Left renal cortex interstitium (tissue), 4 donors: ENCODE measurements around the gene PPA1. TPM values are rescaled to one million over a fixed set of nuclear protein-coding genes. Genes with fewer than 3 reads are reported as not detected.
A peak's percentile ranks its signal among the peaks of the same experiment; 100 is the strongest.
"Not testable (repeated sequence)": the region's sequence is repeated elsewhere in the genome, so short reads cannot be mapped to it uniquely, and the experiment has no call there.

Experiments
- DNase-seq, 4 donors: peaks; one replicate each; pipeline ENCODE4 v3.0.0-alpha.2; 2013; ENCODE audit warnings: low read depth in 4 of 4, low spot score in 2 of 4, missing footprints in 1 of 4
- polyA plus RNA-seq, 4 donors: library from polyadenylated mRNA; unstranded; fragments of 120-200 nt; gene quantifications; one replicate each; pipeline ENCODE4 v1.2.1, GENCODE V29; 2013; ENCODE audit not compliant: insufficient read length in 4 of 4

PPA1 gene
- polyA plus RNA-seq = 100 to 1,000 TPM in 1 of 4 donors, 10 to 100 TPM in 3; 75.7 to 101 (median 92.6) TPM

GRCh38 chr10:70233109-70233938, at the start of gene PPA1:
Gene PPA1, minus strand, starts transcription at chr10:70233429. Its CDS starts 102 bp downstream, at chr10:70233327.
- peak in 3 of 4 donors; percentile 86 to 95 (median 91) for DNase-seq

- no peak for DNase-seq
Measured at GRCh38 chr10:70281609-70282008, 48.4 kb upstream of the PPA1 start.

- DNase-seq = no peak
Measured at GRCh38 chr10:70280099-70280498, 46.9 kb upstream of the PPA1 start.

GRCh38 chr10:70277396-70278030, 44.3 kb upstream of the PPA1 start:
- DNase-seq = no peak

GRCh38 chr10:70274643-70275042, 41.4 kb upstream of the PPA1 start:
- DNase-seq = no peak

- no peak for DNase-seq
Measured at GRCh38 chr10:70272925-70273316, 39.7 kb upstream of the PPA1 start.

- no peak for DNase-seq
Measured at GRCh38 chr10:70271996-70272924, 39.0 kb upstream of the PPA1 start.

GRCh38 chr10:70270952-70271351, 37.7 kb upstream of the PPA1 start:
- DNase-seq = no peak

GRCh38 chr10:70269741-70270140, 36.5 kb upstream of the PPA1 start:
- no peak for DNase-seq

- DNase-seq = no peak
Measured at GRCh38 chr10:70268376-70268775, 35.1 kb upstream of the PPA1 start.

GRCh38 chr10:70267161-70267933, 34.1 kb upstream of the PPA1 start:
- DNase-seq = no peak

GRCh38 chr10:70266701-70267100, 33.5 kb upstream of the PPA1 start:
- no peak for DNase-seq

GRCh38 chr10:70266056-70266455, 32.8 kb upstream of the PPA1 start:
- no peak for DNase-seq

GRCh38 chr10:70265032-70265689, 31.9 kb upstream of the PPA1 start:
- no peak for DNase-seq

GRCh38 chr10:70260734-70261133, 27.5 kb upstream of the PPA1 start:
- no peak for DNase-seq

GRCh38 chr10:70260259-70260658, 27.0 kb upstream of the PPA1 start:
- DNase-seq = no peak

- no peak for DNase-seq
Measured at GRCh38 chr10:70258216-70258615, 25.0 kb upstream of the PPA1 start.

- not testable (repeated sequence) for DNase-seq
Measured at GRCh38 chr10:70257816-70258215, 24.6 kb upstream of the PPA1 start.

- DNase-seq = no peak
Measured at GRCh38 chr10:70256463-70256862, 23.2 kb upstream of the PPA1 start.
